ENCODE measurements around the gene LARGE1. TPM values are rescaled to one million over a fixed set of nuclear protein-coding genes. Genes with fewer than 3 reads are reported as not detected.

Gene LARGE1
- total RNA-seq, 1 donor, result 22.8 TPM

DNA sequence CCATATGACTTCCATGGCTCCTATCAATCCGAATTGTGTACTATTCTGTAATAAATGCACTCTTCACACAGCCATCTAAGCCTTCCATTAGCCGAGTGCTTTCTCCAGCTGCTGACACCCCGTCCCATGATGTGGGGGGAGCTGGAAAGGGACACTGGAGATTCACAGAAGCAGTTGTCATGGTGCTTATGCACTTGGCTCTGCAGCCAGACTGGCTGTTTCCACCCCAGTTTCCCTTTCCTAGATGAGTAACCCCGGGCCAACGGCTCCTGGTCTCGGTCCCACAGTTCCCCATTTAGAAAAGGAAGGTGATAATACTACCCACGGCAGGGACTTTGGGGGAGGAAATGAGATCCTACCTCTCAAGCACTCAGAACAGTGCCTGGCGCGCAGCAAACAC, 617.2 kb downstream of the LARGE1 start:
- H3K27ac ChIP-seq (ENCODE audit: low read depth, low read length), result no peak overlapping the region
- no peaks in the 10 kb centered on the region for H3K27me3 ChIP-seq (ENCODE audit: insufficient read depth, low read length)
- peak; percentile 58 for DNase-seq (ENCODE audit: insufficient read length, low spot score, missing footprints)
- no peaks in the 10 kb centered on the region for H3K36me3 ChIP-seq (ENCODE audit: insufficient read depth, low read length)
- no peaks in the 10 kb centered on the region for H3K9me3 ChIP-seq (ENCODE audit: low read depth, low read length)
- H2AFZ ChIP-seq (ENCODE audit: low read length), result no peak overlapping the region
- no peak overlapping the region for H3K4me2 ChIP-seq (ENCODE audit: insufficient read depth, low read length)
- H3K4me3 ChIP-seq (ENCODE audit: insufficient read depth, low read length), result no peak overlapping the region
- no peaks in the 10 kb centered on the region for H3K79me2 ChIP-seq (ENCODE audit: insufficient read depth, low read length)
- TF ChIP-seq, protein P1, sequence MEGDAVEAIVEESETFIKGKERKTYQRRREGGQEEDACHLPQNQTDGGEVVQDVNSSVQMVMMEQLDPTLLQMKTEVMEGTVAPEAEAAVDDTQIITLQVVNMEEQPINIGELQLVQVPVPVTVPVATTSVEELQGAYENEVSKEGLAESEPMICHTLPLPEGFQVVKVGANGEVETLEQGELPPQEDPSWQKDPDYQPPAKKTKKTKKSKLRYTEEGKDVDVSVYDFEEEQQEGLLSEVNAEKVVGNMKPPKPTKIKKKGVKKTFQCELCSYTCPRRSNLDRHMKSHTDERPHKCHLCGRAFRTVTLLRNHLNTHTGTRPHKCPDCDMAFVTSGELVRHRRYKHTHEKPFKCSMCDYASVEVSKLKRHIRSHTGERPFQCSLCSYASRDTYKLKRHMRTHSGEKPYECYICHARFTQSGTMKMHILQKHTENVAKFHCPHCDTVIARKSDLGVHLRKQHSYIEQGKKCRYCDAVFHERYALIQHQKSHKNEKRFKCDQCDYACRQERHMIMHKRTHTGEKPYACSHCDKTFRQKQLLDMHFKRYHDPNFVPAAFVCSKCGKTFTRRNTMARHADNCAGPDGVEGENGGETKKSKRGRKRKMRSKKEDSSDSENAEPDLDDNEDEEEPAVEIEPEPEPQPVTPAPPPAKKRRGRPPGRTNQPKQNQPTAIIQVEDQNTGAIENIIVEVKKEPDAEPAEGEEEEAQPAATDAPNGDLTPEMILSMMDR (IDR thresholded peaks at IDR 0.05; ENCODE audit: extremely low read depth, low read depth, low read length), result no peak
- H3K4me1 ChIP-seq (ENCODE audit: insufficient read depth, low read length), result no peaks in the 10 kb centered on the region
- no peaks in the 10 kb centered on the region for H4K20me1 ChIP-seq (ENCODE audit: insufficient read depth, low read length)

- TF ChIP-seq, protein P1 (IDR thresholded peaks at IDR 0.05; ENCODE audit: extremely low read depth, low read depth, low read length), result no peak
- no peaks in the 10 kb centered on the region for H3K79me2 ChIP-seq (ENCODE audit: insufficient read depth, low read length)
- H2AFZ ChIP-seq (ENCODE audit: low read length), result no peak overlapping the region
- no peak overlapping the region for H3K27ac ChIP-seq (ENCODE audit: low read depth, low read length)
- H3K4me3 ChIP-seq (ENCODE audit: insufficient read depth, low read length), result no peak overlapping the region
- no peaks in the 10 kb centered on the region for H4K20me1 ChIP-seq (ENCODE audit: insufficient read depth, low read length)
- H3K36me3 ChIP-seq (ENCODE audit: insufficient read depth, low read length), result no peaks in the 10 kb centered on the region
- H3K4me1 ChIP-seq (ENCODE audit: insufficient read depth, low read length), result no peaks in the 10 kb centered on the region
- no peaks in the 10 kb centered on the region for H3K9me3 ChIP-seq (ENCODE audit: low read depth, low read length)
- no peak for DNase-seq (ENCODE audit: insufficient read length, low spot score, missing footprints)
- peak overlapping the region; percentile 45 for H3K4me2 ChIP-seq (ENCODE audit: insufficient read depth, low read length)
- H3K27me3 ChIP-seq (ENCODE audit: insufficient read depth, low read length), result no peaks in the 10 kb centered on the region
Observed at GRCh38 chr22:33302549-33302948, 617.7 kb downstream of the LARGE1 start.

DNA sequence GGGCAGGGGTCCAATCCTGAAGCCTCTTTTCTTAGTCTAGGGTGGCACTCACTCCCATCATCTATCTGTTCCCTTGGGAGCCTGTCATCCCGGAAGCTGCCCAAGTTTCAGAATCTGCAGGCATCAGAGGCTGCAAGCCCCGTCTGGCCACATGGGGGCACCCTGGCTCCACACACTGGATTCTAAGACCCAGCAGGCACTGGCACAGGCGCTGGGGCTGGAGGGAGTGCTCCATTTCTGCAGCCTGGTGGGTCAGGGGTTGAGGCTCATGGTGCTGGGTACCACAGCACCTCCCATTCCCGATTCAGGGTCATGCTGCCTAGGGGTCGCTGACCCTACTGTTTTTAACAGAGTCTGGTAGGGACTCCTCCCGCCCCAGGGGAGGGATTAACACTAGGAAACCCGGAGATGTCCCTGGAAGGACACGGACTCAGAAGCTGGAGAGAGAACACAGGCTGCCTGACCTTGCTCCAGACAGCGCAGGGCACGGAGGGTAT, 618.2 kb downstream of the LARGE1 start:
- no peaks in the 10 kb centered on the region for H3K36me3 ChIP-seq (ENCODE audit: insufficient read depth, low read length)
- H3K9me3 ChIP-seq (ENCODE audit: low read depth, low read length), result no peaks in the 10 kb centered on the region
- DNase-seq (ENCODE audit: insufficient read length, low spot score, missing footprints), result peak; percentile 87
- no peaks in the 10 kb centered on the region for H4K20me1 ChIP-seq (ENCODE audit: insufficient read depth, low read length)
- no peaks in the 10 kb centered on the region for H3K27me3 ChIP-seq (ENCODE audit: insufficient read depth, low read length)
- peak overlapping the region; percentile 28 for H3K4me3 ChIP-seq (ENCODE audit: insufficient read depth, low read length)
- H3K4me2 ChIP-seq (ENCODE audit: insufficient read depth, low read length), result peak overlapping the region; percentile 45
- H3K79me2 ChIP-seq (ENCODE audit: insufficient read depth, low read length), result no peaks in the 10 kb centered on the region
- no peak overlapping the region for H3K27ac ChIP-seq (ENCODE audit: low read depth, low read length)
- H2AFZ ChIP-seq (ENCODE audit: low read length), result peak overlapping the region; percentile 35
- TF ChIP-seq, protein P1 (IDR thresholded peaks at IDR 0.05; ENCODE audit: extremely low read depth, low read depth, low read length), result peak; percentile 93
- no peaks in the 10 kb centered on the region for H3K4me1 ChIP-seq (ENCODE audit: insufficient read depth, low read length)

DNA sequence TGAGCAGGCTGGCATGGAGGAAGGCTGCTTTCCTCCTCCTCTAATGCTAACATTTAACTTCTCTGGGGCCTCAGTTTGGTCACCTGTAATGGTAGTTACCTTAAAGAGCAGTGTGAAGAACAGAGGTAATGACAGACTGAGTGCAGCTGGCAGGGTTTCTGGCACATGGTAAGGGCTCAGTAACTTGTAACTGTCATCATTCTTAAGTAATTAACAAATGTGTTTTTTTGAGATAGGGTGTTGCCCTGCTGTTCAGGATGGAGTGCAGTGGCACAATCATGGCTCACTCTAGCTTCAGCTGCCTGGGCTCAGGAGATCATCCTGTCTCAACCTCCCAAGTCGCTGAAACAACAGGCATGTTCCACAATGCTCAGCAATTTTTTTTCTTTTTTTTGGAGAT, 620.1 kb downstream of the LARGE1 start:
- H3K4me3 ChIP-seq (ENCODE audit: insufficient read depth, low read length), result no peak overlapping the region
- no peaks in the 10 kb centered on the region for H3K79me2 ChIP-seq (ENCODE audit: insufficient read depth, low read length)
- H4K20me1 ChIP-seq (ENCODE audit: insufficient read depth, low read length), result no peaks in the 10 kb centered on the region
- no peak overlapping the region for H3K27ac ChIP-seq (ENCODE audit: low read depth, low read length)
- no peak overlapping the region for H3K4me2 ChIP-seq (ENCODE audit: insufficient read depth, low read length)
- H3K27me3 ChIP-seq (ENCODE audit: insufficient read depth, low read length), result no peaks in the 10 kb centered on the region
- DNase-seq (ENCODE audit: insufficient read length, low spot score, missing footprints), result no peak
- H2AFZ ChIP-seq (ENCODE audit: low read length), result no peak overlapping the region
- TF ChIP-seq, protein P1 (IDR thresholded peaks at IDR 0.05; ENCODE audit: extremely low read depth, low read depth, low read length), result no peak
- H3K4me1 ChIP-seq (ENCODE audit: insufficient read depth, low read length), result no peaks in the 10 kb centered on the region
- H3K9me3 ChIP-seq (ENCODE audit: low read depth, low read length), result no peaks in the 10 kb centered on the region
- H3K36me3 ChIP-seq (ENCODE audit: insufficient read depth, low read length), result no peaks in the 10 kb centered on the region

Measured in osteoblast (primary cell).